ACC112 (cell line): ENCODE measurements around the gene AARS2.

ENCODE experiments used
- H2AFZ ChIP-seq: fragments of 200-600 bp; sonication (generic); one replicate; pipeline ENCODE4 v1.6.0; 2017; ENCODE audit warnings: antibody characterized with exemption, low read length; ENCODE audit not compliant: unreplicated experiment
- H3K27ac ChIP-seq: fragments of 200-600 bp; sonication (generic); 2 replicates; pipeline ENCODE4 v1.5.1; 2014; ENCODE audit warnings: low read depth, mild to moderate bottlenecking, antibody characterized with exemption, low read length, moderate library complexity
- H3K27me3 ChIP-seq: fragments of 200-600 bp; sonication (generic); 2 replicates; pipeline ENCODE4 v1.6.1; 2014; ENCODE audit warnings: mild to moderate bottlenecking, antibody characterized with exemption, low read length, moderate library complexity, mixed read lengths; ENCODE audit not compliant: insufficient read depth
- H3K36me3 ChIP-seq: fragments of 200-600 bp; sonication (generic); 2 replicates; pipeline ENCODE4 v1.6.1; 2016; ENCODE audit warnings: mild to moderate bottlenecking, antibody characterized with exemption, low read length, moderate library complexity, mixed read lengths; ENCODE audit not compliant: insufficient read depth
- H3K4me1 ChIP-seq: fragments of 200-600 bp; sonication (generic); one replicate; pipeline ENCODE4 v1.6.1; 2016; ENCODE audit warnings: low read length, mixed read lengths; ENCODE audit not compliant: insufficient read depth, unreplicated experiment, control insufficient read depth
- H3K4me3 ChIP-seq: fragments of 200-600 bp; sonication (generic); 2 replicates; pipeline ENCODE4 v1.5.1; 2014; ENCODE audit warnings: mild to moderate bottlenecking, low read depth, low read length
- H3K79me2 ChIP-seq: fragments of 200-600 bp; sonication (generic); one replicate; pipeline ENCODE4 v1.6.0; 2016; ENCODE audit warnings: low read length; ENCODE audit not compliant: control insufficient read depth, unreplicated experiment, insufficient read depth

Gene AARS2

DNA sequence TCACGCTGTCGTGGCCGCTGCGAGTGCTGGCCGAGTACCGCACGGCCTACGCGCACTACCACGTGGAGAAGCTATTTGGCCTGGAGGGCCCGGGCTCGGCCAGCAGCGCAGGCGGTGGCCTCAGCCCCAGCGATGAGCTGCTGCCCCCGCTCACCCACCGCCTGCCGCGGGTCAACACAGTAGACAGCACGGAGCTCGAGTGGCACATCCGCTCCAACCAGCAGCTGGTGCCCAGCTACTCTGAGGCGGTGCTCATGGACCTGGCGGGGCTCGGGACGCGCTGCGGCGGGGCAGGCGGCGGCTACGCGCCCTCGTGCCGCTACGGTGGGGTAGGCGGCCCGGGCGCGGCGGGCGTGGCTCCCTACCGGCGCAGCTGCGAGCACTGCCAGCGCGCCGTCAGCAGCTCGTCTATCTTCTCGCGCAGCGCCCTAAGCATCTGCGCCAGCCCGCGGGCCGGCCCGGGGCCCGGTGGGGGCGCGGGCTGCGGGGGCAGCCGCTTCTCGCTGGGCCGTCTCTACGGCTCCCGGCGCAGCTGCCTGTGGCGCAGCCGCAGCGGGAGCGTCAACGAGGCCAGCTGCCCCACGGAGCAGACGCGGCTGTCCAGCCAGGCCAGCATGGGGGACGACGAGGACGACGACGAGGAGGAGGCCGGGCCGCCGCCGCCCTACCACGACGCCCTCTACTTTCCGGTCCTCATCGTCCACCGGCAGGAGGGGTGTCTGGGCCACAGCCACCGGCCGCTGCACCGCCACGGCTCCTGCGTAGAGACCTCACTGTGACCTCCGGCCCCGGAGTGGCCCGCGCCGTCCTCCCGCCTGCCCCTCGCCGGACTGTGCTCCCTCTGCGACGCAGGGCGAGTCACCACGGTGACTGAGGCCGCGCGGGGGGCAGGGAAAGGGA, 37.1 kb downstream of the AARS2 start:
- no peak overlapping the region for H3K27ac ChIP-seq
- H2AFZ ChIP-seq: peak overlapping the region; percentile 46
- H3K36me3 ChIP-seq: no peaks in the 10 kb centered on the region
- peaks cover 67% of the 10 kb centered on the region for H3K27me3 ChIP-seq
- H3K4me1 ChIP-seq: peaks cover 6% of the 10 kb centered on the region
- H3K4me3 ChIP-seq: peak overlapping the region; percentile 63
- H3K79me2 ChIP-seq: no peaks in the 10 kb centered on the region

GRCh38 chr6:44275271-44275748, 37.8 kb downstream of the AARS2 start:
- H3K36me3 ChIP-seq: no peaks in the 10 kb centered on the region
- no peak overlapping the region for H3K27ac ChIP-seq
- H3K4me1 ChIP-seq: peaks cover 6% of the 10 kb centered on the region
- no peaks in the 10 kb centered on the region for H3K79me2 ChIP-seq
- H3K4me3 ChIP-seq: peak overlapping the region; percentile 63
- no peak overlapping the region for H2AFZ ChIP-seq
- H3K27me3 ChIP-seq: peaks cover 62% of the 10 kb centered on the region

DNA sequence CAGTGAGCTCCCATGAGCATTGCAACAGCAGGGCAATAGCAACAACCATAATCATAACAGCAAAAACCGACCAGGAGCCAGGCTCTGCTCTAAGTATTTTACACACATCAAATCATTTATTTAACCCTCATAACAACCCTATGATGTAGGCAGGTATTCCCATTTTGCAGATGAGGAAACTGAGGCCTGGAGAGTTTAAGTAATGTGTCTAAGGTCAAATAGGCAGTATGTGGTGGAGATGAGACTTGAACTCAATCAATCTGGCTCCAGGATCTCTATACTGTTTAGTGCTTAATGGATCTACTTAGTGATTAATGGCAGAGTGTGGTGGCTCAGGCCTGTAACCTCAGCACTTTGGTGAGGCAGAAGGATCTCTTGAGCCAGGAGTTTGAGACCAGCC, 39.5 kb downstream of the AARS2 start:
- Histone ChIP-seq H3K79me2 (no peaks in the 10 kb centered on the region), H3K27ac (no peak overlapping the region), H2AFZ (no peak overlapping the region), H3K4me3 (no peak overlapping the region), H3K27me3 (peaks cover 75% of the 10 kb centered on the region), H3K36me3 (no peaks in the 10 kb centered on the region), H3K4me1 (peaks cover under 1% of the 10 kb centered on the region)

- Histone ChIP-seq H3K36me3 (no peaks in the 10 kb centered on the region), H3K79me2 (no peaks in the 10 kb centered on the region), H3K27ac (no peak overlapping the region), H3K4me3 (no peak overlapping the region), H2AFZ (no peak overlapping the region), H3K4me1 (no peaks in the 10 kb centered on the region), H3K27me3 (peaks cover 80% of the 10 kb centered on the region)
Measured at GRCh38 chr6:44272999-44273566, 40.1 kb downstream of the AARS2 start.

GRCh38 chr6:44272529-44272928, 40.6 kb downstream of the AARS2 start:
- Histone ChIP-seq H3K4me3 (no peak overlapping the region), H3K79me2 (no peaks in the 10 kb centered on the region), H2AFZ (no peak overlapping the region), H3K27ac (no peak overlapping the region), H3K36me3 (no peaks in the 10 kb centered on the region), H3K27me3 (peaks cover 80% of the 10 kb centered on the region), H3K4me1 (no peaks in the 10 kb centered on the region)

- Histone ChIP-seq H3K4me3 (no peak overlapping the region), H3K36me3 (no peaks in the 10 kb centered on the region), H3K27me3 (peaks cover 74% of the 10 kb centered on the region), H3K27ac (no peak overlapping the region), H2AFZ (no peak overlapping the region), H3K4me1 (no peaks in the 10 kb centered on the region), H3K79me2 (no peaks in the 10 kb centered on the region)
Measured at GRCh38 chr6:44271914-44272313, 41.2 kb downstream of the AARS2 start.

DNA sequence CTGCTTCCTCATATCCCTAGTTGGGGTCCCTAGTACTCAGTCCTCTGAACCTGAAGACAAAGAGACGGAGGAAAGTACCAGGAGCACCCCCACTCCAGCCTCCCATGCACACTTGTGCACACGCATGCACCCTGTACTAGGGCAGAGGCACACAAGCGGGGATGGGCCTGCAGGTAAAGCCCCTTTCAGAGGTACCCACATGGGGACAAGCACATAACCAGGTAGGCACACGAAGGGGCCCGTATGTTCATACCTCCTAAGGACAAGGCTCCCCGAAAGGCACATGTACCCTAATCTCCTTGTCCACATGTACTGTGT, 41.8 kb downstream of the AARS2 start:
- Histone ChIP-seq H3K27me3 (peaks cover 68% of the 10 kb centered on the region), H3K4me1 (no peaks in the 10 kb centered on the region), H2AFZ (no peak overlapping the region), H3K79me2 (no peaks in the 10 kb centered on the region), H3K4me3 (no peak overlapping the region), H3K27ac (no peak overlapping the region), H3K36me3 (no peaks in the 10 kb centered on the region)

DNA sequence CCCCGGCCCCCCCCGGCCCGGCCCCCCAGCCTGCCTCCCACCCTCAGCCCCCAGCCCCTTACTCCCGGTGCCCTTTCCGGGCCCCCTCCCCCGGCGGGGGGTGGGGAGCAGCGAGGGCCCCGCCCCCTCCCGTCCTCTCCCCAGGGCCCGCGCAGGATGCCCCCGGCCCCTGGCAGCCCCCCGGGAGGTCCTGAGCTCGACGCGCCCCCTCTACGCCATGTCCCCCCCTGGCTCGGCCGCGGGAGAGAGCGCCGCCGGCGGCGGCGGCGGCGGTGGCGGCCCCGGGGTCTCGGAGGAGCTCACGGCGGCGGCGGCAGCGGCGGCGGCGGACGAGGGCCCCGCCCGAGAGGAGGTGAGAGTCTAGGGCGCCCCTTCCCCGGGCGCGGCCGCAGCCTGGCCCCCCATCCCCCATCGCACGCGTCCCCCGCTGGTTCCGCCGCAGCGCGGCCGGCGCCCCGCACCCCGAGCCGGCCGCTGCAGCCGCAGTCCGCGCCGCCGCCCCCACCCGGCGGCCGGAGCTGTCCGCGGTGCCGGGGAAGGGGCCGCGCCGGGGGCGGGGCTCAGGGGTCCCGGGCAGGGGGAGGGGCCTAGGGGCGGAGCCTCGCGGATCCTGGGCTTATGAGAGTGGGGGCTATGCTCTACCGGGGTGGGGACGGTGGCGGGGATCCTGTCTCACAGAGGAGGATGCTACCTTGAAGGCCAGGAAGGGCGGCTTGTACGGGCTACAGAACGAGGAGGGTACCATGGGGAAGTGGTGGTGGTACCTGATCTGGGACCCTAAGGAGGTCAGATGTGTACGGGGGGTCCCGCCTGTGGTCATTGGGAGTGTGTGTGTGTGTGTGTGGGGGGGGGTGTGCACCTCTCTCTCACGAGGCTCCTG, 42.4 kb downstream of the AARS2 start:
- no peak overlapping the region for H3K27ac ChIP-seq
- no peaks in the 10 kb centered on the region for H3K79me2 ChIP-seq
- no peak overlapping the region for H2AFZ ChIP-seq
- H3K36me3 ChIP-seq: no peaks in the 10 kb centered on the region
- H3K27me3 ChIP-seq: peaks cover 62% of the 10 kb centered on the region
- no peaks in the 10 kb centered on the region for H3K4me1 ChIP-seq
- H3K4me3 ChIP-seq: no peak overlapping the region

GRCh38 chr6:44269921-44270525, 43.1 kb downstream of the AARS2 start, which contains the start of gene TMEM151B:
Gene TMEM151B, plus strand, starts transcription at chr6:44270450. Its CDS starts 293 bp downstream, at chr6:44270743.
- Histone ChIP-seq H3K4me1 (no peaks in the 10 kb centered on the region), H3K4me3 (no peak within 1 kb of the TSS), H2AFZ (no peak within 1 kb of the TSS), H3K79me2 (no peaks in the 10 kb centered on the region), H3K27ac (no peak within 1 kb of the TSS), H3K27me3 (peaks cover 55% of the 10 kb centered on the region), H3K36me3 (no peaks in the 10 kb centered on the region)

- Histone ChIP-seq H3K79me2 (peaks cover 4% of the 10 kb centered on the region), H3K4me1 (no peaks in the 10 kb centered on the region), H3K27me3 (peaks cover 54% of the 10 kb centered on the region), H2AFZ (no peak overlapping the region), H3K36me3 (no peaks in the 10 kb centered on the region), H3K27ac (no peak overlapping the region), H3K4me3 (no peak overlapping the region)
Measured at GRCh38 chr6:44269178-44269920, 43.8 kb downstream of the AARS2 start.
